ENCODE data around the gene MEN1.

The MEN1 gene

DNA sequence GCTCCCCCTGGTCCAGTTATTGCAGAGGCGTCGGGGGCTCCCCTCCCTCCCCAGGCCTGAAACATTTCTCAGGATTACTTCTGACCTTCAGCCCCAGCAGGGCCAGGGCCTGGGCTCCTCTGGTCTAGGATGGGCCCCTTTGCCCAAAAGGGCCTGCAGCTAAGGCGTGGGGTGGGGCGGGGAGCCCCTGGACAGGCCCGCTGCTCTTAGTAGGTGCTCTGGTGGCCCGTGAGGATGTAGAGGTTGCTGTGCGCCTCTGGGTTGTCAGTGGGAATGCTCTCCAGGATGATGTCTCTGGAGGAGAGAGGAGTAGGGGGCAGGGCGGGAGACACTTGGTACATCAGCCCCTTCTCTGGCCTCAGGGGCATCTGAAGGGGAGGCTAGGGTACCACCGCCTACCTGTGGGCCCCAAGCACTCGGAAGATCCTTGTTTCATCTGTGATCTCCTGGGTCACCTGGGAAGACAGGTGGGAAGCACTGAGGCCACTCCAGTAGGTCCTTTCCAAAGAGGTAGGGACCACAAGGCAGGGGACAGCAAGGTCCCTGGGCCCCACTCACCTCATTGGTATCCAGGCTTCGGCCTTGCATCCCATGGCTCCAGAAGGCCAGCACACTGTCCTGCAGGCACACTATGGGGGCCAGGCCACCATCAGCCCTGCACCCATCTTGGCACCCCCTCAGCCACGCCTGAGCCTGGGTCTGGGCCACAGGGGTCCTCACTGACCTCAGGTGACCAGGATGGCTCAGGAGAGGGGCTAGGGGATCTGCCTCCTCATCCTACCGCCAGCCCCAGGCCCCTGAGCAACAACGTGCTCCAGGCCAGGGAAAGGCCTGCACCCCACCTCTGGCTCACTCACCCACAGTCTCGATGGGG, 20.8 kb downstream of the MEN1 start:
- Mint-ChIP-seq H3K9me3 (no peaks in the 10 kb centered on the region), H3K27ac (no peak overlapping the region)

DNA sequence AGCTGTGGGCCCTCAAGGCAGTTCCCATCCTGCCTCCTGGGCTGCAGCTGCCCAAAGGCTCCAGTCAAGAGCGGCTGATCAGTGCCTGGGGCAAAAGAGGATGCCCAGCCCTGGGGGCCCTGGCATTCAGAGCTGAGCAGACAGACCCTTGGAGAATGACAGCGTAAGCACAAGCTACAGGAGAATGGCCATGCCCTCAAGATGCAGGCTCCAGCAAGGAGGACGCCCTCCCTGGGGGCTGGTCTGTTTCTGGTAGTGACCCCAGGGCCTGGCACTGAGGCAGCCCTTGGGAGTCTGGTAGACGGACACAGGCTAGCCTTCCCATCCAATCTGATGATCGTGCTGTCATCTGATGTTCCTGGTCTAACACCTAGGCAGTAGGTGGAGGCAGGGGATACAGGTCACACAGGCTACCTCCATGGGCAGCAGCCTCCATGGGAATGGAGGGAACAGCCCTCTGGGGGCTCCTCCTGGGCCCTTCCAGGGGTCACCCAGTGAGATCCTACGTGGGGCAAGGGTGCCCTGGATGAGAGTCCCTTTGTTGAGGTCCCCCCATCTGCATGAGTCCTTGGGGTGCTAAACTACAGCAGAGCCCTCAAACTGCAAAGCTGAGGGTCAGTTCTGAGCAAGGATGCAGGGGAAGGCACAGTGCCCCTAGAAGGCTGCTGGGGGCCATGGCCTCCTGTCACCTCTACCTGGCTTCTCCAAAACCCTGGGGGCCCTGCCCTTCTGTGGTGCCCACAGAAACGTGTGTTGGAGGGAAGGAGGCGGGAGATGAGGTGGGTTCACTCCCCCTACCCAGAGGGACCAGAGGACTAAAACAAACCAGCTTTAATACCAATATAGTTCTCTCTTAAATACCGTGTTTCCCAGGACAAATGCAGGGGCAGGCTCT, 21.8 kb downstream of the MEN1 start:
- no peak for ATAC-seq
- no peak for DNase-seq
- Mint-ChIP-seq H3K27me3 (no peaks in the 10 kb centered on the region), H3K9me3 (no peaks in the 10 kb centered on the region), H3K27ac (peak overlapping the region in 1 of 2 donors; percentile 74), H3K4me1 (peaks cover 24% of the 10 kb centered on the region), H3K4me3 (no peak overlapping the region)

More for the DNA sequence above, 20.8 kb downstream of the MEN1 start:
- ATAC-seq (no peak), DNase-seq (no peak)
- Mint-ChIP-seq H3K4me3 (no peak overlapping the region), H3K4me1 (peaks cover 29% of the 10 kb centered on the region), H3K27me3 (no peaks in the 10 kb centered on the region)

DNA sequence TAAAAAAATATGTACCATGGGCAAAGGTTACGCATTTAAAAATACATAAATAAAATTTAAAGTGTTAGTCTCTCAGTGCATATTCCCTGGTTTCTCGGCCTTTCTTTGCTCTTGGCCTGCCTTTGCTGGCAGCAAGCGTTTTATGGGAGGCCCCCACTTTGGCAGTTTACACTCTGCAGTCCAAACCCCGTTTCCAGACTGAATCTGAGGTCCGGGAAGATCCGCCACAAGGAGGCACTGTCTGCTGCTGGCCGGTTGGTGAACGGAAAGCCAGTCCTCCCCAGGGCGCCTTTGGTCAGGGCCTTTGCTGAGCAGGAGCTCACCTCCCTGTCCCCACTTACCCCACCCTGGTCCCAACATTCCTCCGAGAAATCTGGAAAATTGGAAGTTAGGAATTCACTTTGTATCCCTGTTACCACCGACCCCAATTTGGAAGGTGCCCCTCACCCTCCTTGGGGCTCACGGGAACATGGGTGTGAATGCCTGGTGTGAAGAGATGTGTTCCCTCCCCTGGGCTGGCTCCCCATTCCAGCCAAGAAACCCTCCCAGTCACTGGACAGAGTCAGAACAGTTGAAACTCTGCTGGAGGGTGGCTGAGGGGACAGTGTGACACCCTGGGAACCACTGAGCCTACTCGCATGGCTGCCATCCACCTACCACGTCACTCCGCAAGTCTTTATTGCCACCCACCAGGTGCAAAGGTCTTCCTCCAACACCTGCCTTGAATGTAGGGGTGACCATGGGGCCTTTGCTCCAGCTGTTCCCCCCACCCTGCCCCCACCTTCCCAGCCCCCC, 22.6 kb downstream of the MEN1 start:
- no peaks in the 10 kb centered on the region for H3K9me3 Mint-ChIP-seq
- H3K4me1 Mint-ChIP-seq: peaks cover 16% of the 10 kb centered on the region
- H3K4me3 Mint-ChIP-seq: no peak overlapping the region
- peak overlapping the region in 1 of 2 donors; percentile 42 for H3K27ac Mint-ChIP-seq
- H3K27me3 Mint-ChIP-seq: no peaks in the 10 kb centered on the region
- peak; percentile 55 to 58 for DNase-seq
- peak; percentile 65 for ATAC-seq

DNA sequence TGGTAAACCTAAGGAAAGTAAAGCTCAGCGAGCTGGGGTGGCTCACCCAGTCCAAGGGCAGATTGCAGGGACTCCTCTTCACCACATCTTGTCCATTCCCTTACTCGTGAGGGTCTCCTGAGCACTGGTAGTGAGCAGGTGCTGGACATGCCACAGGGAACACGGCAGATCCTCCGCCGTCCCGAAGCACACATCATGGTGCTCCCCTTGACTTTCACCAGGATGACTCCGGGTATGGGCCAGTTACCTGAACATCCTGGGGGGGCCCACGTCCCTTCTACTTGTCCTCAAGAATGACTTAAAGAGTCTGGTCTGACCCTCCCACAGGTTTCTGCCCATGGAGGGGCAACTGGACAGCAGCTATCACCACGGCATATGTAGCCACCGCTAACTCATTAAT, 24.0 kb downstream of the MEN1 start:
- DNase-seq (no peak), ATAC-seq (no peak)
- H3K27ac Mint-ChIP-seq: no peak overlapping the region
- no peaks in the 10 kb centered on the region for H3K27me3 Mint-ChIP-seq
- H3K4me1 Mint-ChIP-seq: peaks cover 16% of the 10 kb centered on the region
- no peak overlapping the region for H3K4me3 Mint-ChIP-seq
- no peaks in the 10 kb centered on the region for H3K9me3 Mint-ChIP-seq

DNA sequence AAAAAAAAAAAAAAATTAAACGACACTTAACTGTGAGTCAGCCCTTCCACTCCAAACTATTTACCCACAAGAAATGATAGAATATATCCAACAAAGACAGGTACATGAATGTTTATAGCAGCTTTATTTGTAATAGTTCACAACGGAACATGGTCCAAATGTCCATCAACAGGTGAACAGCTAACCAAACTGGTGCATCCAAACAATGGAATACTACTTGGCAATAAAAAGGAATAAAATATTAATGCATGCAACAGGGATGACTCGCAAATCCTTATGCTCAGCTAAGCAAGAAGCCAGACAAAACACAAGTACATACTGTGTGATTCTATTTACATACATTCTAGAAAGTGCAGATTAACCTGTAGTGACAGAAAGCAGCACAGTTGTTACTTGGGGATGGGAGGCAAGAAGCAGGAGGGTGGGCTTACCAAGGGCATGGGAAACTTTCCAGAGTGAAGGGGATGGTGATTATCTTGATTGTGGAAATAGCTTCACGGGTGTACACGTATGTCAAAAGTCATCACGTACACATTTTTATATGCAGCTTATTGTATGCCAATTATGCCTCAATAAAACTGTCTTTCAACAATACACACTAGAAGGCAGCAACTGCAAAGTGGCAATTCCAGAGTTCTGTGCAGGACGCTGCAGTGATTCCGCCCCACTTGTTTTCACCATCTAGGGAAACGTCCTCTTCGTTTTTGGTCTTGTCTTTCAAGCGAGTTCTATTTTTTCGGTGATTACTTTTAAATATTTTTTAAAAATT, 25.4 kb downstream of the MEN1 start:
- Mint-ChIP-seq H3K4me3 (no peak overlapping the region), H3K9me3 (no peaks in the 10 kb centered on the region), H3K27me3 (no peaks in the 10 kb centered on the region), H3K4me1 (peaks cover 29% of the 10 kb centered on the region), H3K27ac (no peak overlapping the region)
- no peak for ATAC-seq
- no peak for DNase-seq

DNA sequence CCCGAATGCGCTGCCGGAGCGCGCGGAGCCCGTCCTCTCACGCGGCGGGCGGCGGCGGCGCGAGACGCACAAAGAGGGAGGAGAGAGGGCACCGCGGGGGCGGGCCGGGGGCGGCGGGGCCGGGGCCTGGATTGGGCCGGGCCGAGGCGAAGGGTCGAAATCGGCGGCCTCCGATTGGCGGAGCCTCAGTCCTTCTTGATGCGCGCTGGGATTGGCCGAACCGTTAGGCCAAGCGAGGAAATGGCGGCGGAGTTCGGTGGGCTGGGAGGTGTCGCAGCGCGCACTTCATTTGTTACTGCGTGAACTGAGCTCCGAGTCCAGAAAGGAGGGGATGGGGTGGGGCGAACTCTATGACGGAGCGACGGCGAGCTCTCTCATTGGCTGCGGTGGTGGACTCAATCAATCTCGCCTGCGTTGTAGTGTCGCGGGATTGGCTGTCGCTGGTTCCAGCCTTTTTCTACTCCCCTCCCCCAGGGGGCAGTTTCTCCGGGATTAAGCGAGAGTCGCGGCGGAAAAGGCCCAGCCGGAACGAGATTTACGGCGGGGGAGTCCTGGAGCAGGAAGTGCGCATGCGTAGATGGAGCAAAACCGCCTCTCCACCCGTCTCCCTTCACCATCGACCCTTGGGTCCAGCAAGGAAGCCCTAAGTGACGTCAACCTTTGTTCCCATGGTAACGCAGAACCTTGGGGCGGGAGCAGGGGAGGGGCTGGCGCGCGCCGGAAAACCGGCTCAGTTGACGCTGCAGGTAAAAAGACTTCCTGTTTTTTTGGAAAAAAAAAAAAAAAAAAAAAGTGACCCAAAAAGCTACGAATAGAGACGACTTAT, 31.7 kb downstream of the MEN1 start, which contains the start of gene SF1:
Gene SF1 (minus strand): TSS at position 70 of the 826 bp plus-strand sequence. CDS start 150 bp downstream, outside the sequence.
- Mint-ChIP-seq H3K4me3 (peak within 1 kb of the TSS; percentile 87 to 90), H3K9me3 (no peaks in the 10 kb centered on the region)
- ATAC-seq: peak; percentile 92

DNA sequence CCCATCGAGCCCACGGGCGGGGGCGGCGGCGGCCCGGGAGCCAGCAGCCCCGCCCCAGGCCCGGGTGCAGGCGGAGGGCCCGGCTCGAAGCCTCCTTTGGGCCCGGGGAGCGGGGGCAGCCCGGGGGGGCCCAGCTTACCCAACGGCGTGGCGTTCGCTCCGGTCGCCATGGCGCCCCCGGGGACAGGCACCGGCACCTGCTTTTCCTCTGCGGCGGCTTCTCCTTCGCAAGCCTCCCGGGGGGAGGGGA, 32.2 kb downstream of the MEN1 start:
- Mint-ChIP-seq H3K27me3 (no peaks in the 10 kb centered on the region), H3K27ac (peak overlapping the region in 1 of 2 donors; percentile 27), H3K4me1 (peaks cover 66% of the 10 kb centered on the region), H3K4me3 (peak overlapping the region; percentile 87 to 90), H3K9me3 (no peaks in the 10 kb centered on the region)
- ATAC-seq (peak; percentile 8), DNase-seq (no peak)

More for the DNA sequence above, 31.7 kb downstream of the MEN1 start, which contains the start of gene SF1:
- Mint-ChIP-seq H3K27me3 (no peaks in the 10 kb centered on the region), H3K4me1 (peaks cover 61% of the 10 kb centered on the region), H3K27ac (peak within 1 kb of the TSS; percentile 100)
- peak; percentile 100 for DNase-seq

DNA sequence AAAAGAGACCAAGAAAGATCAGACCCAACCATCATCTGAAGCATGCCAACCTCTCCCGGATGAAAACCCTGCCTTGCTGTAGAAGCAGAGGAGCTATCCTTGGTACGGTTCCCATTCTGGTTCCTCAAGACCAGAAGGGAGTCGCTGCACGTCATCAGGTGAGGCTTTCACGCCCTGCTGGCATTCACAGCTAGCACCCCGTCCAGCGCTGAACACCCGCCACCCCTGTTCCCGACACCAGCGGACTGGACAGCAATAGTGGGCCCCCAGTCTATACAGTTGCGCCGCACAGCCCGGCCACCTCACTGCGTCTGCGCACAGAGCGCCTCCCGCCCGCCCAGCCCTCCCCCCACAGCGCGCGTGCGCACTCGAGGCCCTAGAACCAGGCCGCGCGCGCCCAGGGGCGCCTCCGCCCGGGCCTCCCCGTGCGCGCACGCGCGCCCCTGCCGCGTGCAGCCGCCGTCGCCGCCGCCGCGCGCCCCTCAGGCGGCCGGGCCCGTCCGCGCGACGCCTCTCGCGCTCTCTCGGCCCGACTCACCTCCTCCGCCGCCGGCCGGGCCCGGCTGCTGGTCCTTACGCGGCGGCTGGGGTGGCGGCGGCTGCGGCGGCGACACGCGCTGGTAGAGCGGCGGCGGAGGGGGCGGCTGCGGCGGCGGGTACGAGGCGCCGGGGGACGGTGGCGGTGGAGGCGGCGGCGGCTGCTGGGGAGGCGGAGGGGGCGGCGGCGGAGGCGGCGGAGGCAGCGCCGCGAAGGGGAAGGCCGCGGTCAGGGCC, 32.7 kb downstream of the MEN1 start:
- Mint-ChIP-seq H3K4me3 (peak overlapping the region; percentile 87), H3K4me1 (peaks cover 71% of the 10 kb centered on the region), H3K27ac (peak overlapping the region; percentile 87 to 95), H3K27me3 (no peaks in the 10 kb centered on the region), H3K9me3 (no peaks in the 10 kb centered on the region)
- DNase-seq (peak; percentile 78 to 82), ATAC-seq (peak; percentile 15)

DNA sequence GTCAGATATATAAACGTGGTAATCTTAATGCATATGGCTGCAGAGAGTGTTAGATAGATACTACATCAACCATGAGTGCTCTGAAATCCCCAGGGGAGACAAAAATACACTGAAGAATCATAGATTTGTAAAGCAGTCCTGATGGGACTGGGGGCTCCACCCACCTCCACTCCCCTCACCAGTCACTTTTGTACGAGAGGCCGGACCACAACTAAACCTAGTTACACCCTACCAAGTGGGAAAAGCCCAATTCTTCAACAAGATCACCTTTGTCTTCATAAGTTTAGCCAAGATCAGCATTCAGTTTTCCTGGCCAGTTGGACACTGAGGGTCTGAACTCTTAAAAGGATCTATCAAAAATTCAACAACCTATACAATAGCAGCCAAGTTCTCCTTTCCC, 33.5 kb downstream of the MEN1 start:
- DNase-seq: no peak
- Mint-ChIP-seq H3K27ac (peak overlapping the region; percentile 87 to 95), H3K27me3 (no peaks in the 10 kb centered on the region), H3K9me3 (no peaks in the 10 kb centered on the region), H3K4me1 (peaks cover 79% of the 10 kb centered on the region), H3K4me3 (peak overlapping the region; percentile 87)
- ATAC-seq: no peak

DNA sequence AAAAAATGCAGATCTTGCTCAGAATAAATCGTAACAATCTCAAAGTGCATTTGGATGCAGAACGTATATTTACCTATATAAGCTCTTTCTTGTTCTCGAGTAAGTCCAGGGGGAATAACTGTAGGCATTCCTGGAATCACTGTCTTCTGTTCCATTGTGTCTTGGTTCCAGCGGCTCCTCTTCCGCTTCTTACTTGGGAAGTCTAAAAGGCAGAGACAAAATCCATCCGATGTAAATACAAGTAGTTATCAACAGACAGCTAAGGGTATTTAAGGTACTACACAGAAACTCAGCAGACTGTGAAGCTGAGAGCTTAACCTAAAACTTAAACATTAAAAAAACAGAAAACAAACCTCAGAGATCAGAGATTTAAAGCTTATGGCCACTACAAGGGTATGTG, 33.9 kb downstream of the MEN1 start:
- ATAC-seq (no peak), DNase-seq (no peak)
- Mint-ChIP-seq H3K27ac (peak overlapping the region; percentile 42 to 95), H3K4me1 (peaks cover 83% of the 10 kb centered on the region), H3K4me3 (peak overlapping the region; percentile 87), H3K27me3 (no peaks in the 10 kb centered on the region), H3K9me3 (no peaks in the 10 kb centered on the region)

DNA sequence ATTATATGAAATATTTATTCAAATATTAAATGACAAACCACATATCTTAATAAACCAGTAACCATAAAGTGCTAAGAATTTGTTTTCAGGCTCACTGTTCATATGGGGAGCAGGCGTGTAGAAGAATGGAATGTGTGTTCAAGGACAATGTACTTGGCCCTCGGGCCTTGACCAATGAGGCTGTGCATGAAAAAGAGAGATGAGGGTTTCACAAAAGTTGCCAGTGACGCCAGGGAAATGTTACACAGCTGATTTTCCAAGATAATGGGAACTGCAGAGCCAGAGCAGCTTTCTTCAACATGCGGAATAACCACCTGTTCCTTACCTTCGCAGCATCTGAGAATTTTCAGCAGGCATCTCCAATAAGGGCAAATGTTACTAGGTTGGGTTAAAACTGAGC, 36.2 kb downstream of the MEN1 start:
- Mint-ChIP-seq H3K4me1 (peaks cover 81% of the 10 kb centered on the region), H3K27me3 (no peaks in the 10 kb centered on the region), H3K27ac (peak overlapping the region in 1 of 2 donors; percentile 49), H3K4me3 (peak overlapping the region; percentile 8 to 87), H3K9me3 (no peaks in the 10 kb centered on the region)
- ATAC-seq: no peak
- DNase-seq: no peak

DNA sequence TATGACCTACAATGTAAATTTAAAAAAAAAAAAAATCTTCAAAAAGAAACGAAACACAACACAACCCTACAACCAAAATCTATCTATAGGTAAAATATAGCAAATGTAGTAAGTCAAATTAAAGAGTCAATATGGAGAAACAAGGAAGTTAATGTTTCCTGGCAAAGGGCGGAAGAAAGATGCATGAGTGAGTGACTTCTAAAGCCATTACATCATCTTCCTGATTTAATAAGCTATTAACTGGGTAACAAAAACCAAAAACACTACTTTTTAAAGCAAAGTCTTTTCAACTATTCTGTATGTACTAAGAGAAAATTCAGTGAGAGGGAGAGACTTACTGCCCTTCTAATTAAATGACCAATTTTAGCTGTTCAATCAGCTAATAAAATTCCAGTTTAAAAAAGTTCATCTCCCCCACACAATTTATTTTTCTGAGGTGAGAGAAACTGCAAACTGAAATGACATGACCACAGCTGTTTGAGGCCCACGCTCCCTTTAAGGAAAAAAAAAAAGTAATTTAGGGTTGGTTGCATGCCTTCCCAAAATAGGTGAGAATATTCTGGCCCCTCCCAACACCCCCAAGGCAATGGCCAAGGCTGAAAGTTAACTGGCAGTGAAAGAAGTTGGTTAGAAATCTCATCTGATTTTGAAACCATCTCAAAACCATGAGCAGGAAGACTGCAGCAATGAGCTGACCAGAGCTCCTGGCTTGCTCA, 37.9 kb downstream of the MEN1 start:
- ATAC-seq: peak; percentile 76
- DNase-seq: no peak
- H3K9me3 Mint-ChIP-seq: no peaks in the 10 kb centered on the region
- peak overlapping the region; percentile 72 to 80 for H3K4me3 Mint-ChIP-seq
- peaks cover 97% of the 10 kb centered on the region for H3K4me1 Mint-ChIP-seq
- peak overlapping the region; percentile 94 for H3K27ac Mint-ChIP-seq
- no peaks in the 10 kb centered on the region for H3K27me3 Mint-ChIP-seq

DNA sequence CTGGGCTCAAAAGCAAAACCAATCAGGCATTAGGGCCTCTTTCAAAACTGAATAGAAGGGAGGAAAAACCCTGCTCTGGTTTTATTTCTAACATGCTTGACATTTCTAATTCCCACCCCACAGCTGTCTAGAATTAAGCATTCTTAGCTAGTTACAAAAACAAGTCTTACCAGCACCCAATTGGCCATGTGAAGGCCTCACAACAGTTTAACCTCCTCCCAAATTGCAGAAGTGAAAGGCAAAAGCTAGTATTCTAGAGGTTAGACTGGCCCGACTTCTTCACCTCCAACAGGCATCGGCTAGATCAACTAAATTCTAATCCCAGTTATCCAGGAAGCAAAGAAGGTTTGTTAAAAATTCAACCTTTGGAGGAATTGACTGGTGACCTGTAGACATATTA, 38.5 kb downstream of the MEN1 start:
- Mint-ChIP-seq H3K4me3 (peak overlapping the region; percentile 72 to 80), H3K27me3 (no peaks in the 10 kb centered on the region), H3K9me3 (no peaks in the 10 kb centered on the region), H3K27ac (peak overlapping the region; percentile 94), H3K4me1 (peaks cover 97% of the 10 kb centered on the region)
- ATAC-seq: no peak
- DNase-seq: no peak

Measured in stimulated activated naive CD8-positive, alpha-beta T cell treated with anti-CD3 and anti-CD28 coated beads, Interleukin-15, amount 100 ng/mL, for 72 hours (primary cell).